Ishikawa (cell line): ENCODE measurements around the gene PCDH9.

Experiments used
- CEBPB ChIP-seq: IDR thresholded peaks from 2 replicates; pipeline ENCODE4 v1.6.1; 2012
- CREB1 ChIP-seq: IDR thresholded peaks from 2 replicates; pipeline ENCODE4 v1.6.1; 2012; ENCODE audit warnings: low read depth
- EGR1 ChIP-seq: IDR thresholded peaks from 2 replicates; pipeline ENCODE4 v1.6.1; 2012
- EP300 ChIP-seq: IDR thresholded peaks from 2 replicates; pipeline ENCODE4 v1.6.1; 2012; ENCODE audit warnings: borderline replicate concordance
- FOXM1 ChIP-seq: IDR thresholded peaks from 2 replicates; pipeline ENCODE4 v1.6.1; 2012; ENCODE audit warnings: low read depth, borderline replicate concordance
- NFIC ChIP-seq: IDR thresholded peaks from 2 replicates; pipeline ENCODE4 v1.6.1; 2012
- RAD21 ChIP-seq: IDR thresholded peaks from 2 replicates; pipeline ENCODE4 v1.6.1; 2012; ENCODE audit warnings: low read depth
- TAF1 ChIP-seq: IDR thresholded peaks from 2 replicates; pipeline ENCODE4 v1.6.1; 2012; ENCODE audit warnings: low read depth, mild to moderate bottlenecking
- TCF12 ChIP-seq: IDR thresholded peaks from 2 replicates; pipeline ENCODE4 v1.6.1; 2012; ENCODE audit warnings: low read depth
- TEAD4 ChIP-seq: IDR thresholded peaks from 2 replicates; pipeline ENCODE4 v1.6.1; 2012
- USF1 ChIP-seq: IDR thresholded peaks from 2 replicates; pipeline ENCODE4 v1.6.1; 2012
- YY1 ChIP-seq: IDR thresholded peaks from 2 replicates; pipeline ENCODE4 v1.6.1; 2012; ENCODE audit warnings: low read depth
- ZBTB7A ChIP-seq: IDR thresholded peaks from 2 replicates; pipeline ENCODE4 v1.6.1; 2012; ENCODE audit warnings: low read depth
- TF ChIP-seq, protein P1 (sequence below): IDR thresholded peaks from 2 replicates; pipeline ENCODE4 v1.6.1; 2012
- TF ChIP-seq, protein P2 (sequence below): IDR thresholded peaks from 2 replicates; pipeline ENCODE4 v1.6.1; 2012; ENCODE audit warnings: low read depth, mild to moderate bottlenecking

Gene PCDH9

DNA sequence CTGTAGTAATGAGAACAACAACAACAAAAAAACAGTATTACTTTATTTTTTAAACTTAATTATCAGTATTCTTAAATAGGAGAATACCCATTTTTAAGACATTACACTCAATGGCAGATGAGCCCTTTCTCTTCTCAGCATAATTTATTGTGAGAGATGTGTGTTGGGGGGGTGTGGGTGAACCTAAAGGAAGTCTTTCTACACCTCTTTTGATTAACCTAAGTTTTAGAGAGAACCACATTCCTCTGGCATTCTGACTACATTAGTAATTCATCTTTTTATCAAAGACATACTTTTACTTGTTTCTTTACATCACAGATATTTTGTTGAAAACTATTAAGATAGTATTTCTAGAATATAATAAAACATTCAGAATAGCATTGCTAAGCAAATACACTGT lies 890.9 kb downstream of the PCDH9 start:
- TF ChIP-seq TCF12 (no peak), EGR1 (no peak), NFIC (no peak), YY1 (no peak), TEAD4 (no peak)

DNA sequence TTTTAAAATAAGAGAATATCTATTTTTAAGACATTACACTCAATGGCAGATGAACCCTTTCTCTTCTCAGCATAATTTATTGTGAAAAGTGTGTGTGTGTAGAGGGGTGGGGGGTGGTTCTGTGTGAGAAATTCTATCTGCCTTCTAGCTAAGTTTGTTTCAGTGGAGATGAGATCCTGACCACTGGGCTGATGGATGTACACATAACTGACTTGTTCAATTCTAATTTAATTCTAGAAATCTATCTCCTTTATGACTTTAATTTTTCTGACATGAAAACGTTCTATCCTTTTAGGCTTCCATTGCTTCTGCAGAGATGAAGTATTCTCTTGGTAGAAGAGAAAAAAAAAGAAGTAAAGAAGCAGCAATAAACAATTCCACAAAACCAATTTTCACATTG lies 891.6 kb downstream of the PCDH9 start:
- TF ChIP-seq EGR1: no peak
- TF ChIP-seq, protein P1, sequence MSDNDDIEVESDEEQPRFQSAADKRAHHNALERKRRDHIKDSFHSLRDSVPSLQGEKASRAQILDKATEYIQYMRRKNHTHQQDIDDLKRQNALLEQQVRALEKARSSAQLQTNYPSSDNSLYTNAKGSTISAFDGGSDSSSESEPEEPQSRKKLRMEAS: no peak
- TF ChIP-seq TEAD4: no peak
- TF ChIP-seq CREB1: no peak
- TF ChIP-seq FOXM1: no peak
- TF ChIP-seq ZBTB7A: no peak
- no peak for TF ChIP-seq TCF12
- TF ChIP-seq USF1: no peak
- TF ChIP-seq EP300: no peak
- TF ChIP-seq, protein P2, sequence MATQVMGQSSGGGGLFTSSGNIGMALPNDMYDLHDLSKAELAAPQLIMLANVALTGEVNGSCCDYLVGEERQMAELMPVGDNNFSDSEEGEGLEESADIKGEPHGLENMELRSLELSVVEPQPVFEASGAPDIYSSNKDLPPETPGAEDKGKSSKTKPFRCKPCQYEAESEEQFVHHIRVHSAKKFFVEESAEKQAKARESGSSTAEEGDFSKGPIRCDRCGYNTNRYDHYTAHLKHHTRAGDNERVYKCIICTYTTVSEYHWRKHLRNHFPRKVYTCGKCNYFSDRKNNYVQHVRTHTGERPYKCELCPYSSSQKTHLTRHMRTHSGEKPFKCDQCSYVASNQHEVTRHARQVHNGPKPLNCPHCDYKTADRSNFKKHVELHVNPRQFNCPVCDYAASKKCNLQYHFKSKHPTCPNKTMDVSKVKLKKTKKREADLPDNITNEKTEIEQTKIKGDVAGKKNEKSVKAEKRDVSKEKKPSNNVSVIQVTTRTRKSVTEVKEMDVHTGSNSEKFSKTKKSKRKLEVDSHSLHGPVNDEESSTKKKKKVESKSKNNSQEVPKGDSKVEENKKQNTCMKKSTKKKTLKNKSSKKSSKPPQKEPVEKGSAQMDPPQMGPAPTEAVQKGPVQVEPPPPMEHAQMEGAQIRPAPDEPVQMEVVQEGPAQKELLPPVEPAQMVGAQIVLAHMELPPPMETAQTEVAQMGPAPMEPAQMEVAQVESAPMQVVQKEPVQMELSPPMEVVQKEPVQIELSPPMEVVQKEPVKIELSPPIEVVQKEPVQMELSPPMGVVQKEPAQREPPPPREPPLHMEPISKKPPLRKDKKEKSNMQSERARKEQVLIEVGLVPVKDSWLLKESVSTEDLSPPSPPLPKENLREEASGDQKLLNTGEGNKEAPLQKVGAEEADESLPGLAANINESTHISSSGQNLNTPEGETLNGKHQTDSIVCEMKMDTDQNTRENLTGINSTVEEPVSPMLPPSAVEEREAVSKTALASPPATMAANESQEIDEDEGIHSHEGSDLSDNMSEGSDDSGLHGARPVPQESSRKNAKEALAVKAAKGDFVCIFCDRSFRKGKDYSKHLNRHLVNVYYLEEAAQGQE: no peak
- TF ChIP-seq NFIC: no peak
- TF ChIP-seq TAF1: no peak
- TF ChIP-seq RAD21: no peak
- TF ChIP-seq YY1: no peak
- TF ChIP-seq CEBPB: no peak

DNA sequence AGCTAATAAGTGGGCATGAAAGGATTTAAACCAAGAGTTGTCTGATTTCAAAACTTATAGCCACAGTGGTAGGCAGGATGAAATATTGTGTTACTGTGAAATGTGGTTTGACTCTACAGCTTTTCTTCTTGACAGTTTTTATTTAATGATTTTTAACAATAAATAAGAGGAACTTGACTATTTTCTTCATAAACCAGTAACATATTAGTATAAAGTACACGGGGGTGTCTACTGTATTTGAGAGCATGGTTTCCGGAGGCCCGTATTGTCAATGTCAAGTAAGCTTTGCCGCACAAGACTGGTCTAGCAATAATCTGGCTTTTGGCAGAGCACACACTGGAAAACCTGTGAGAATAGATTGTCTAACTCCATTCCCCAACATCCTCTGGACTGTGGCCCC lies 894.5 kb downstream of the PCDH9 start:
- TF ChIP-seq, protein P1: no peak
- TF ChIP-seq ZBTB7A: no peak
- TF ChIP-seq TAF1: no peak
- TF ChIP-seq, protein P2: no peak
- TF ChIP-seq CEBPB: no peak
- TF ChIP-seq CREB1: no peak
- no peak for TF ChIP-seq NFIC
- no peak for TF ChIP-seq TCF12
- TF ChIP-seq FOXM1: no peak
- TF ChIP-seq RAD21: no peak
- no peak for TF ChIP-seq EGR1
- no peak for TF ChIP-seq YY1
- TF ChIP-seq EP300: no peak
- no peak for TF ChIP-seq USF1

GRCh38 chr13:66329988-66330451 lies 900.1 kb downstream of the PCDH9 start:
- TF ChIP-seq USF1 (no peak), TCF12 (no peak), EGR1 (no peak), YY1 (no peak), CREB1 (no peak), TEAD4 (no peak), ZBTB7A (no peak), CEBPB (no peak), NFIC (no peak)
- TF ChIP-seq, protein P1: no peak
- TF ChIP-seq, protein P2: no peak
